AG09319 (cell line): Measurements from ENCODE around the gene ATL2.
"Not testable (repeated sequence)": the region's sequence is repeated elsewhere in the genome, so short reads cannot be mapped to it uniquely, and the experiment has no call there.

Experiments
- DNase-seq: peaks from one replicate; pipeline ENCODE4 v3.0.0-alpha.2; 2010; ENCODE audit warnings: low read depth; ENCODE audit errors: extremely low read depth
- TF ChIP-seq, protein P1 (sequence below): IDR thresholded peaks from 2 replicates; pipeline ENCODE4 v1.5.1; 2011; ENCODE audit warnings: low read depth, mild to moderate bottlenecking, inconsistent platforms, low read length, moderate library complexity

ATL2 gene

DNA sequence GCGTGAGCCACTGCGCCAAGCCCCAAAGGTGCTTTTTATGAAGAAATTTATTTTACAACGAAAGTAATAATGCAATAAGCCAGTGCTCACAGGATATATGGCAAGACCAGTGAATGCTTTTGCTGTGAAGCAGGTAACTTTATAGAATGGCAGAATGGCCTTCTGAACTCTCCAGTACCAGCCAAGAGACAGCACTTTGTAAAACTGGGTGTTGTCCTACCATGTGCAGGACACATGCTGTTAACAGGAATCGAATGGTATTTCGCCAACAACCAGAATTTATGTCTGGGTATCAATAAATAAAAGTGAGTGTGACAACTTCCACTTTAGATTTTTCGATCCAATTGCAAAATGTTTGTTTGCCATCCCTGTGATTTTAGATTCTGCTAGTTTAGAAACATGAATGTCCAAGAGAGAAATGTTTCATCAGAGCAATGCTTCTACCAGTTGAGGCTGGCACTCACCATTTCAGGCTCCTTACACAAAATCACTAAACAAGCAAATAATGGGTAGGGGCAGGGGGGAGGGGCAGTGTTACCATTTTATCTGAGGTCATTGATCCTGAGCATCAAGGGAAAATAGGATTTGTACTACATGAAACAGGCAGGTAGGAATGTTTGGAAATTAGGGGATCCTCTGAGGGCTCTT lies 95.9 kb downstream of the ATL2 start:
- no peak for DNase-seq
- TF ChIP-seq, protein P1, sequence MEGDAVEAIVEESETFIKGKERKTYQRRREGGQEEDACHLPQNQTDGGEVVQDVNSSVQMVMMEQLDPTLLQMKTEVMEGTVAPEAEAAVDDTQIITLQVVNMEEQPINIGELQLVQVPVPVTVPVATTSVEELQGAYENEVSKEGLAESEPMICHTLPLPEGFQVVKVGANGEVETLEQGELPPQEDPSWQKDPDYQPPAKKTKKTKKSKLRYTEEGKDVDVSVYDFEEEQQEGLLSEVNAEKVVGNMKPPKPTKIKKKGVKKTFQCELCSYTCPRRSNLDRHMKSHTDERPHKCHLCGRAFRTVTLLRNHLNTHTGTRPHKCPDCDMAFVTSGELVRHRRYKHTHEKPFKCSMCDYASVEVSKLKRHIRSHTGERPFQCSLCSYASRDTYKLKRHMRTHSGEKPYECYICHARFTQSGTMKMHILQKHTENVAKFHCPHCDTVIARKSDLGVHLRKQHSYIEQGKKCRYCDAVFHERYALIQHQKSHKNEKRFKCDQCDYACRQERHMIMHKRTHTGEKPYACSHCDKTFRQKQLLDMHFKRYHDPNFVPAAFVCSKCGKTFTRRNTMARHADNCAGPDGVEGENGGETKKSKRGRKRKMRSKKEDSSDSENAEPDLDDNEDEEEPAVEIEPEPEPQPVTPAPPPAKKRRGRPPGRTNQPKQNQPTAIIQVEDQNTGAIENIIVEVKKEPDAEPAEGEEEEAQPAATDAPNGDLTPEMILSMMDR, result no peak

DNA sequence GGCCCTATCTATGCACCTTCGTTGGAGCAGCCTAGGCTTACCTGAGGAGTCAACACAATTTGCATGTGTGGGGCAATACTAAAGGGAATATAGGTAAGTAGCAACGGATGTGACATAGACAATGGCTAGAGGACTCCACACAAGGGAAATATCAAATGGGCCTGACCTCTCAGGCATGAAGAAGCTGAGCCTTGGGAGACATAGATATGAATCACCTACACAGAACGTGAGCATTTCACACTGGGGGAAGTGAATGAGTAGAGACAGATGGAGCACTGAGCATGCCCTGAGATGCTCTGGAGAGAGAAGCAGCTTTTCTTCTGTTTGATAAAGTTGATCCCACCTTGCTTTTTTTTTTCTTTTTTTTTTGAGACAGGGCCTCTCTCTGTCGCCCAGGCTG lies 97.9 kb downstream of the ATL2 start:
- no peak for DNase-seq
- TF ChIP-seq, protein P1, result no peak

DNA sequence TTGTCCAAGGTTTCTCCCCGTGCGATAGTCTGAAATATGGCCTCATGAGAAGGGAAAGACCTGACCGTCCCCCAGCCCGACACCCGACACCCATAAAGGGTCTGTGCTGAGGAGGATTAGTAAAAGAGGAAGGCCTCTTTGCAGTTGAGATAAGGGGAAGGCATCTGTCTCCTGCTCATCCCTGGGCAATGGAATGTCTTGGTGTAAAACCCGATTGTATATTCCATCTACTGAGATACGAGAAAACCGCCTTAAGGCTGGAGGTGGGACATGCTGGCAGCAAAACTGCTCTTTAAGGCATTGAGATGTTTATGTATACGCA lies 99.0 kb downstream of the ATL2 start:
- DNase-seq, result not testable (repeated sequence)

DNA sequence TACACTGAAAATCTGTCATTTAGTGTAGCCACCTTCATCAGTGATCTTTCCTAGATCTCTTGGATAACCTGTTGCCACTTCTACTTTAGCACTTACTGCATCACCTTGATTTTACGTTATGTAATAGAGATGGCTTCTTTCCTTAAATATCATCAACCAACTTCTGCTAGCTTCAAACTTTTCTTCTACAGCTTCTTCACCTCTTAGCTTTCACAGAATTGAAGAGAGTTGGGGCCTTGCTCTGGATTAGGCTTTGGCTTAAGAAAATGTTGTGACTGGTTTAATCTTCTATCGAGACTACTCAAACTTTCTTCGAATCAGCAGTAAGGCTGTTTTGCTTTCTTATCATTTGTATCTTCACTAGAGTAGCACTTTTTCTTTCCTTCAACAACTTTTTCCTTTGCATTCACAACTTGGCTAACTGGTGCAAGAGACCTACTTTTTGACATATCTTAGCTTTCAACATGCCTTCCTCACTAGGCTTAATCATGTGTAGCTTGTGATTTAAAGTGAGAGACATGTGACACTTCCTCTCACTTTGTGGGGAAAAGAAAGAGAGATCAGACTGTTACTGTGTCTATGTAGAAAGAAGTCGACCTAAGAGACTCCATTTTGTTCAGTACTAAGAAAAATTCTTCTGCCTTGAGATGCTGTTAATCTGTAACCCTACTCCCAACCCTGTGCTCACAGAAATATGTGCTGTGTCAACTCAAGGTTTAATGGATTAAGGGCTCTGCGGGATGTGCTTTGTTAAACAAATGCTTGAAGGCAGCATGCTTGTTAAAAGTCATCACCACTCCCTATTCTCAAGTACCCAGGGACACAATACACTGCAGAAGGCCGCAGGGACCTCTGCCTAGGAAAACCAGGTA lies 99.6 kb downstream of the ATL2 start:
- DNase-seq, result no peak
- TF ChIP-seq, protein P1, result no peak

DNA sequence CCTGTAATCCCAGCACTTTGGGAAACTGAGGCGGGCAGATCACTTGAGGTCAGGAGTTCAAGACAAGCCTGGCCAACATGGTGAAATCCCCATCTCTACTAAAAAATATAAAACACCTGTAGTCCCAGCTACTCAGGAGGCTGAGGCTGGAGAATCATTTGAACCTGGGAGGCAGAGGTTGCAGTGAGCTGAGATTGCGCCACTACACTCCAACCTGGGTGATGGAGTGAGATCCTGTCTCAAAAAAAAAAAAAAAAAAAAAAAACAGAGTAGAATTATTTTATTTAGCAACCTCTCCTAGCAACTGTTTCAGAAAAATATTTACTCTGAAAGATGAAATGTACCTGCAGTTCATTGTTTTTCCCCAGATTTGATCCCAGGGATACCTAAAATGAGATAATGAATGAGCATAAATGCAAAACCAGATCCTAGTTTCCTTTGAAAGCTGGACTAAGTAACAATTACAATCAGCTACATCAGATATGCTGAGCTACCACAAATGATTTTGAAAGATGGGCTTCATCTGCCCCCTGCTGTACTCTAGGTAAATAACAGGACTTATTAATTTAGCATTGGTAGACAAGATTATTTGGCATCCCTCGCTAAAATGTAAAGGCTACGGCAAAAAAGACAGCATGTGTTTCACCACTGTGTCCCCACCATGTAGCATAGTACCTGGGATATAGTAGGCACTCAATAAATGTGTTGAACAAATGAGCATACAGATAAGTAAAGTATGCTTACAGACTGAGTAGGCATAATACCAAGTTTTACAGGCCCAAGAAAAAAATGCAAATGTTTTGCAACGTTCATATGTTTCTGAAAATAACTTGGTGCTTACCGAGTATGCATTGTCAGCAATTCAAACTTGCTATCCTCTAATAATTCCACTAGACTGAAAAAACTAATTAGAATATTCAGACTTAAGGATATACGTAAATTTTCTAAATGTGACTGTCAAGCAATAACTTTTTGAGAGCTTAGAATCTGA lies 102.5 kb downstream of the ATL2 start:
- TF ChIP-seq, protein P1, result peak; percentile 53
- DNase-seq, result peak; percentile 73

DNA sequence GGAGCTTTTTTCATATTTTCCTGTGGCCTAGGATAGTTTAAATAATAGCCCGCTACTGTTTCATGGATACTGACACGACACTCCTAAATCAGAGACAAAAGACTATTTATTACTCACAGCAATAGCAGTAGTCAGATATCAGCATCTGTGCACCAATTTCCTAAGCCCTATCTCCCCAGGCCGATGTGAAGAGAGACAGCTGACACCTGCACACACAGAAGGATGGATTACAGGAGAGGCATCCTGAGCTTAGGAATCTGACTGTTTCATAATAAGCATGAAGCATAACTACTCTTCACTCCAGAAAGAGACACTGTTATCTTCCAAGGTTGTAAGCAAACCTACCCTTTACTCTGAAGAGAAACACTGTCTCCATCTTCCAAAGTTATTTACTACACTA lies 105.4 kb downstream of the ATL2 start:
- TF ChIP-seq, protein P1, result no peak

DNA sequence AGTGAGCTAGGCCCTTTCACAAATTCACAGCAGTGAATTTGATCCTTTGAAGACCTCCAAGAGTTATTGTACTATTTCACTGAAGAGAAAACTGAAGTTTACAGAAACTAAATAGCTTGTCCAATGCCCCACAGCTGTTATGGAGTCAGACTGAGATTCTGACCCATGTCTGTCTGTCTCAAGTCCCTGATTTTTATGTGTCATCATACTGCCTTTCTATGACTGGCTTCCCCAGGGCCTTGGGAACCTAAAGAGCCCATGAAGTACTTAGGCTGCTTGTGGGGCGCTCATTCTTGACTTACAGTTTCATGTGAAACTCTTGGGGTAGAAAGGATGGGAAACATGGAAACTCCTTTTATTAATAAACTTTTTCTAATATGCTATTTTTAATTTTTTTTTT lies 107.7 kb downstream of the ATL2 start:
- TF ChIP-seq, protein P1, result no peak
- no peak for DNase-seq

More for the DNA sequence above, 105.4 kb downstream of the ATL2 start:
- no peak for DNase-seq
